ENCODE measurements around the gene ANO2.

ANO2 gene

GRCh38 chr12:5947006-5947405, 1.9 kb upstream of the ANO2 start:
- H3K4me3 ChIP-seq (ENCODE audit: low read depth, low read length), result no peak overlapping the region
- TF ChIP-seq MYC (IDR thresholded peaks at IDR 0.05; ENCODE audit: low read depth, low read length), result no peak
- TF ChIP-seq, protein P1, sequence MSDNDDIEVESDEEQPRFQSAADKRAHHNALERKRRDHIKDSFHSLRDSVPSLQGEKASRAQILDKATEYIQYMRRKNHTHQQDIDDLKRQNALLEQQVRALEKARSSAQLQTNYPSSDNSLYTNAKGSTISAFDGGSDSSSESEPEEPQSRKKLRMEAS (IDR thresholded peaks at IDR 0.05; ENCODE audit: low read depth, low read length), result no peak
- no peak for TF ChIP-seq CTCF (IDR thresholded peaks at IDR 0.05; ENCODE audit: low read depth, low read length)
- no peak for TF ChIP-seq POLR2A (IDR thresholded peaks at IDR 0.05; ENCODE audit: extremely low read depth, insufficient read length)
- DNase-seq (ENCODE audit: low read depth), result no peak

GRCh38 chr12:5946388-5946787, 1.3 kb upstream of the ANO2 start:
- DNase-seq (ENCODE audit: low read depth), result no peak
- TF ChIP-seq POLR2A (IDR thresholded peaks at IDR 0.05; ENCODE audit: extremely low read depth, insufficient read length) (no peak), MYC (IDR thresholded peaks at IDR 0.05; ENCODE audit: low read depth, low read length) (no peak), CTCF (IDR thresholded peaks at IDR 0.05; ENCODE audit: low read depth, low read length) (no peak)
- TF ChIP-seq, protein P1 (IDR thresholded peaks at IDR 0.05; ENCODE audit: low read depth, low read length), result no peak
- H3K4me3 ChIP-seq (ENCODE audit: low read depth, low read length), result no peak overlapping the region

GRCh38 chr12:5944688-5945070, 380 bp downstream of the ANO2 start:
- no peak overlapping the region for H3K4me3 ChIP-seq (ENCODE audit: low read depth, low read length)
- TF ChIP-seq POLR2A (IDR thresholded peaks at IDR 0.05; ENCODE audit: extremely low read depth, insufficient read length) (no peak), CTCF (IDR thresholded peaks at IDR 0.05; ENCODE audit: low read depth, low read length) (no peak)
- DNase-seq (ENCODE audit: low read depth), result no peak

- TF ChIP-seq, protein P1 (IDR thresholded peaks at IDR 0.05; ENCODE audit: low read depth, low read length), result no peak
- TF ChIP-seq POLR2A (IDR thresholded peaks at IDR 0.05; ENCODE audit: extremely low read depth, insufficient read length) (no peak), CTCF (IDR thresholded peaks at IDR 0.05; ENCODE audit: low read depth, low read length) (no peak), MYC (IDR thresholded peaks at IDR 0.05; ENCODE audit: low read depth, low read length) (no peak)
- H3K4me3 ChIP-seq (ENCODE audit: low read depth, low read length), result no peak overlapping the region
Observed at GRCh38 chr12:5944053-5944452, 1.0 kb downstream of the ANO2 start.

GRCh38 chr12:5941907-5942306, 3.2 kb downstream of the ANO2 start:
- TF ChIP-seq CTCF (IDR thresholded peaks at IDR 0.05; ENCODE audit: low read depth, low read length), result no peak
- no peak for TF ChIP-seq MYC (IDR thresholded peaks at IDR 0.05; ENCODE audit: low read depth, low read length)
- TF ChIP-seq, protein P1 (IDR thresholded peaks at IDR 0.05; ENCODE audit: low read depth, low read length), result no peak
- TF ChIP-seq POLR2A (IDR thresholded peaks at IDR 0.05; ENCODE audit: extremely low read depth, insufficient read length), result no peak
- no peak overlapping the region for H3K4me3 ChIP-seq (ENCODE audit: low read depth, low read length)
- no peak for DNase-seq (ENCODE audit: low read depth)

More at GRCh38 chr12:5944053-5944452, 1.0 kb downstream of the ANO2 start:
- DNase-seq (ENCODE audit: low read depth), result no peak

Measured in NB4 (cell line).